ENCODE results near the gene ATP13A3. TPM values are rescaled to one million over a fixed set of nuclear protein-coding genes. Genes with fewer than 3 reads are reported as not detected.

The ATP13A3 gene
- total RNA-seq, 1 donor from 2014 or later: 171 TPM

- DNase-seq (ENCODE audit: low read depth): peak; percentile 38
- peaks cover 14% of the 10 kb centered on the region for H3K27me3 ChIP-seq (ENCODE audit: control insufficient read depth, insufficient read depth, low read length)
- no peak for TF ChIP-seq CTCF (IDR thresholded peaks at IDR 0.05; ENCODE audit: insufficient read depth, low read length, severe bottlenecking)
- no peaks in the 10 kb centered on the region for H3K36me3 ChIP-seq (ENCODE audit: control insufficient read depth, insufficient read depth, low read length)
- H3K4me3 ChIP-seq (ENCODE audit: low read depth, low read length): no peak within 1 kb of the TSS
- peak; percentile 43 for FAIRE-seq
Measured at GRCh38 chr3:194369522-194370279, 117.1 kb downstream of the ATP13A3 start, which contains the start of gene LRRC15. TSS of gene LRRC15 (minus strand) at chr3:194369743. CDS start at chr3:194361043, 8,700 bp downstream.

GRCh38 chr3:194368918-194369317 is 117.9 kb downstream of the ATP13A3 start:
- no peak for FAIRE-seq
- Histone ChIP-seq H3K4me3 (ENCODE audit: low read depth, low read length) (no peak overlapping the region), H3K27me3 (ENCODE audit: control insufficient read depth, insufficient read depth, low read length) (peaks cover 14% of the 10 kb centered on the region)

GRCh38 chr3:194367992-194368841 is 118.6 kb downstream of the ATP13A3 start:
- Histone ChIP-seq H3K27me3 (ENCODE audit: control insufficient read depth, insufficient read depth, low read length) (peaks cover 14% of the 10 kb centered on the region), H3K4me3 (ENCODE audit: low read depth, low read length) (no peak overlapping the region), H3K36me3 (ENCODE audit: control insufficient read depth, insufficient read depth, low read length) (no peaks in the 10 kb centered on the region)
- no peak for TF ChIP-seq CTCF (IDR thresholded peaks at IDR 0.05; ENCODE audit: insufficient read depth, low read length, severe bottlenecking)
- FAIRE-seq (no peak), DNase-seq (ENCODE audit: low read depth) (no peak)

More at GRCh38 chr3:194368918-194369317, 117.9 kb downstream of the ATP13A3 start:
- DNase-seq (ENCODE audit: low read depth): no peak
- H3K36me3 ChIP-seq (ENCODE audit: control insufficient read depth, insufficient read depth, low read length): no peaks in the 10 kb centered on the region
- TF ChIP-seq CTCF (IDR thresholded peaks at IDR 0.05; ENCODE audit: insufficient read depth, low read length, severe bottlenecking): no peak

GRCh38 chr3:194365978-194366490 is 120.8 kb downstream of the ATP13A3 start:
- DNase-seq (ENCODE audit: low read depth) (no peak), FAIRE-seq (no peak)
- Histone ChIP-seq H3K36me3 (ENCODE audit: control insufficient read depth, insufficient read depth, low read length) (no peaks in the 10 kb centered on the region), H3K4me3 (ENCODE audit: low read depth, low read length) (no peak overlapping the region), H3K27me3 (ENCODE audit: control insufficient read depth, insufficient read depth, low read length) (peaks cover 11% of the 10 kb centered on the region)
- TF ChIP-seq CTCF (IDR thresholded peaks at IDR 0.05; ENCODE audit: insufficient read depth, low read length, severe bottlenecking): no peak

GRCh38 chr3:194365526-194365925 is 121.3 kb downstream of the ATP13A3 start:
- H3K4me3 ChIP-seq (ENCODE audit: low read depth, low read length): no peak overlapping the region
- no peak for FAIRE-seq
- peaks cover 11% of the 10 kb centered on the region for H3K27me3 ChIP-seq (ENCODE audit: control insufficient read depth, insufficient read depth, low read length)

More at GRCh38 chr3:194365526-194365925, 121.3 kb downstream of the ATP13A3 start:
- H3K36me3 ChIP-seq (ENCODE audit: control insufficient read depth, insufficient read depth, low read length): no peaks in the 10 kb centered on the region
- TF ChIP-seq CTCF (IDR thresholded peaks at IDR 0.05; ENCODE audit: insufficient read depth, low read length, severe bottlenecking): no peak
- no peak for DNase-seq (ENCODE audit: low read depth)
